Dermis microvascular lymphatic vessel endothelial cell (primary cell): ENCODE measurements around the gene D2HGDH. TPM values are rescaled to one million over a fixed set of nuclear protein-coding genes. Genes with fewer than 3 reads are reported as not detected.
"Not testable (repeated sequence)": the region's sequence is repeated elsewhere in the genome, so short reads cannot be mapped to it uniquely, and the experiment has no call there.

ENCODE experiments used
- DNase-seq, 2 donors: peaks; one replicate each; pipeline versions ENCODE4 v3.0.0 to v3.0.0-alpha.2; 2010; ENCODE audit warnings: low read depth in 2 of 2
- total RNA-seq: library from RNA; depleted of rRNA; stranded (reverse); fragments of >200 nt; gene quantifications from 2 replicates; pipeline ENCODE4 v1.2.1, GENCODE V29; 2014

The D2HGDH gene
- total RNA-seq, 1 donor from 2014 or later: 10.9 TPM

DNA sequence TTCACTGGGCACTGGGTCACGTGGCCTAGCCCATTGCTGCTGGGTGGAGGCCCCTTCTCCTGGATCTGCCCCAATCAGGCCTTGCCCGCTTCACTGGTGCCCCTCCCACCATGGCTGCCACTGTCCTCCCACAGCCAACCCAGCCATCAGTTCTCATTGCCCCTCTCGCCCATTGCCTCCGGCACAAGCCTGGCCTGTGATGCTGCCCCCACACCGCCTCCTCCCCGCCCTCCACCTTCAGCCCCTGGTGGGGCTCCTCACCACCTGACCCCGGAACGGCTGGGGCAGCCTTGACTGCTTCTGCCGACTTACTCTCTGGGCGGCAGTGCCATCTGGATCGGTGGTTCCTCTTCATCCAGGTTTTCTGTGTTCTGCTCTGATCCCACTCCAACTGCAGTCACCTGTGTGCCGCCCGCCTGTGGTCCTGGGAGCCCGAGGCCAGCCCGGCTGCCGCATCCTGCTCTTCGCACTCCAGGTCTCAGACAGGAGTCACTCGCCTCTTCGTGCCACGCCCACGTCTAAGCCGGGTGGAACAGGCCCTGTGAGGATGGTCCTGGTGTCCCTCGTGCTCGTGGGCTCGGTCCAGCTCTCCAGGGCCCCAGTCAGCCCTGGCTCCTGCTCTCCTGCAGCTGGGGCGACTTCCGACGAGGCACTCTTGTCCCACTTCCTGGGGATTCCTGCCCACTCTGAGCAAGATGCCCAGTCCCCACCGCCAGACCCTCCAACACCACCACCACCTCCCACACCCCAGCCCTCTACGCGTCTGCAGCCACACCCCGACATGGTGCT is 14.2 kb downstream of the D2HGDH start:
- no peak for DNase-seq

DNA sequence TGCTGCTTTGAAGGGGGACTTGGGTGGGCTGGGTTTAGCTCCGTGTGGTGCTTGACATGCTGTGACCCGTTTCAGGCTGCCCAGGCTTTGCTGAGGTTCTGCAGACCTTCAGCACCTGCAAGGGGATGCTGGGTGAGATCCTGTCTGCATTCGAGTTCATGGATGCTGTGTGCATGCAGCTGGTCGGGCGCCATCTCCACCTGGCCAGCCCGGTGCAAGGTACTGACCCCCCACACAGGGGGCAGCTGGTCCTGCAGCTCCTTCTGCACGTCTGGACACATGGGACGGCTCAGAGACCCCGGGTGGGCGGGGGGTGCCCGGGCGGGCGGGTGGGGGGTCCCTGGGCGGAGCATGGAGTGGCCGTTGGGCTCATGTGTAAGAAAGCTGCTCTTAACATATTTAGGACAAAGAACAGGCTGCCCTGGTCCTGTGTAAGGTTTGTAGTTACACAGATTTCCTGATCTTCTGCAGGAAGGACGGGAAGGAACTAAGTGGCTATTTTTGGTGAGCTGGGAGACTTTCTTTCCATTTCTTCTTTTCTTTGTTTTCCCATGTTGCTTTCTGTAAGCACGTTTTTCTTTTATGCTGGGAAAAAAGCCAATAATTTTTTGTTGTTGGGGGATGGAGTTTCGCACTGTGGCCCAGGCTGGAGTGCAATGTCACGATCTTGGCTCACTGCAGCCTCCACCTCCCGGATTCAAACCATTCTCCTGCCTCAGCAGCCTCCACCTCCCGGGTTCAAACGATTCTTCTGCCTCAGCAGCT is 15.8 kb downstream of the D2HGDH start:
- DNase-seq: peak; percentile 35 to 59

DNA sequence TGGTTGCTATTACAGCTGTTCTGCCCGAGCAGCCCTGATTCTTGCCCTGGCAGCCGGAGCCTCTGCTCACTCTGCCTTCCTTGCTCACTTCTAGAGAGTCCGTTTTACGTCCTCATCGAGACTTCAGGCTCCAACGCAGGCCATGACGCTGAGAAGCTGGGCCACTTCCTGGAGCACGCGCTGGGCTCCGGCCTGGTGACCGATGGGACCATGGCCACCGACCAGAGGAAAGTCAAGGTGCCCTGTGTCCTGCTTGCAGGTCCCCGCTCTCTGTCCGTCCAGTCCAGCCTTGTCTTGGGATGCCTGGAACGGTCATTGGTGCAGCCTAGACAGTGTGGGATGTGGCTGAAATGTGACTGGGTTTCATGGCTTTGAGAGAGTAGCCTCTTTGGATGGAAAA is 16.7 kb downstream of the D2HGDH start:
- no peak for DNase-seq

DNA sequence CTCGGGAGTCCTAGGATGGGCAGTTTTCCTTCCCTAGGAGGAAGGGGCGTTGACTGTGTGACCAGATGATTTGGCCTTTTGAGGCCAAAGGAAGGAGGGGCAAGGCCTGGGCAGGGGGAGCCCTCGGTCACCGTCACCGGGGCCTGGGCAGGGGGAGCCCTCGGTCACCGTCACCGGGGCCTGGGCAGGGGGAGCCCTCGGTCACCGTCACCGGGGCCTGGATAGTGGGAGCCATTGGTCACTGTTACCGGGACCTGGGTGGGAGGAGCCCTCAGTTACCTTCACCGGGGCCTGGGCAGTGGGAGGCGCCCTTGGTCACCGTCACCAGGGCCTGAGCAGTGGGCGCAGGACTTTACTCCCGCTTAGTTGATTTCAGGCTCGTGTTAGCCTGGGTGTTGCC is 17.3 kb downstream of the D2HGDH start:
- DNase-seq: no peak

DNA sequence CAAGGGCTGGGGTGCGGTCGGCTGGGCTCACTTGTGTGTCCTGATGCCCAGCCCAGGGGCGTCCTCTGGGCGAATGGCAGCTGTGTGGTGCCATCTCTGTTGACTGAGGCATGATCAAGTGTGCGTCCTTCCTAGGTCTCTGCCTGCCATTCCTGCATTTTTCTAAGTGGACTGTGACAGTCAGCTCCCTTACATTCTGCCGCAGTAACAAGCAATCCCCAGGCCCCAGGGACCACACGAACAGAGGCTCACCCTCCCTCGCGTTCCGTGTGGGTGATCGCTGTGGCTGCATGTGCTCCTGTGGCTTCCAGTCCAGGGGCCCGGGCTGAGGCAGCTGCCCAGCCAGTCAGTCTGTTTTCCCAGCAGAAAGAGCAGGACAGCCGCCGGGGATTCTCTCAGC is 17.8 kb downstream of the D2HGDH start:
- no peak for DNase-seq

DNA sequence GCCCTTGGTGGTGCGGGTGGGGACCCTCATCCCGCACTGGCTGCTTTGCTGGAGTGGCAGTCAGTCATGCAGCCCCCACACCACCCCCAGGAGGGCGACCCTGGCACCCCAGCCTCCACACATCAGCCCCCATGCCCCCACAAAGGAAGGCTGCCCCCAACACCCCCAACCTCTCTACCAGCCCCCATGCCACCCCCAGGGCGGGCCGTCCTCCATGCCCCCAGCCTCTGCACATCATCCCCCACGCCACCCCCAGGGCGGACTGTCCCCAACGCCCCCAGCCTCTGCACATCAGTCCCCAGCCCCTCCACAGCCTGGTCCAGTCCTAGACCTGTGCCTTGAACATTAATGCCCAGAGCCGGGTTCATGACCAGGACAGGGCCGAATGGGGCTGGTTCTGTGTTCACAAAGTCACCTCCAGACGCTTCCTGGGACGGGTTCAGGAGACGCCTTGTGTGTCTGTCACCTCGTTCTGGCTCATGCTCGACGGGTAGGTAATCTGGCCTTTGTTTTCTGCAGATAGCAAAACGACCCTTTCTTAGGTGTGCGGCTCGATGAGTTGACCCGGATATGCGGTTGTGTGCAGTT is 18.4 kb downstream of the D2HGDH start:
- DNase-seq: no peak

DNA sequence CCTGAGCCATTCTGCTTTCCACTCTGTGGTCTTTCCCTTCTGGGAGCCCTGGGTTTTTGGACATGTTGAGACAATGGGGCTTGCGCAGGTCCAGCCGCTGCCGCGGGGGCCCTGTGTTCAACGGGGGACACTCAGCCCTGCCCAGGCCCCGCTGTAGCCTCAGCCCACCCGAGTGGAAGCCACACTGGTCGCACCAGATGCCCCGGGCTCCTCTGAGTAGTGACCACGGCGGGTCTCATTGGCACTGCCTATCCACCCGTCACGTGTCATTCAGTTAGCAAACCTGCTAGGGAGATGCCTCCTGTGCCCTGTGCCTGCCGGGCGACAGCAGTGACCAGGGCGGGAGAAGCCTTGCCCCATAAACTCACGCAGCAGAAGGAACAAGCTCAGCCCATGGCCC is 19.1 kb downstream of the D2HGDH start:
- DNase-seq: no peak

DNA sequence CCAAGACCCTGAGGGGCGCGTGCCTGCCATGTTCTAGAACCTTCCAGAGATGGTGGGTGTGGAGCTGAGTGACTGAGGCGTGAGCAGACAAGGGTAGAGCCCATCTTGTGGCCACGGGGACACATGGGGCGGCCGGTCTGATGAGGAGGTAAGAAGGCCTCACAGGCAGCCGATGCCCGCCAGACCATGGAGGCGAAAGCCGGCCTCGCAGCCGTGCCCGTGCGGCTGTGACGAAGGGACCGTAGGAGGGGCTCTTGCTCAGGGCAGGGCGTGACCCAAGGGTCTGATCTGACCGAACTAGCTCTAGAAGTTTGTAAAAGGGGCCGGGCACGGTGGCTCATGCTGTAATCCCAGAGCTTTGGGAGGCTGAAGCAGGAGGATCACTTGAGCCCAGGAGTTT is 19.6 kb downstream of the D2HGDH start:
- no peak for DNase-seq

DNA sequence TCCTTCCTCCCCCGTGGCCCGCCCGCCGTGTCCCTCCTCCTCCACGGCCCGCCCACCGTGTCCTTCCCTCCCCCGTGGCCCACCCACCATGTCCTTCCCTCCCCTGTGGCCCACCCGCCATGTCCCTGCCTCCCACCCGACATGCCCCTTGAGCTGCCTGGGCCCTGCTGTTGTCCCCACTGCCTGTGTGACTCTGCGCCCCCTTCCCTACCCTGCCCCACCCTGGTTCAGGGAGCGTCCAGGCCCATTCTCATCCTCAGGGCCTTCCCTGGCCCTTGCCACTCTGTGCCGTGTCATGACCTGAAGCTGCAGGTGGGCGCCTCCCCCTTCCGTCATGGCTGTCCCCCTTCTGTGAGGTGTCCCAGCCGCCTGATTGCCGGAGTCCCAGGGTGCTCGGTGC is 20.7 kb downstream of the D2HGDH start:
- no peak for DNase-seq

DNA sequence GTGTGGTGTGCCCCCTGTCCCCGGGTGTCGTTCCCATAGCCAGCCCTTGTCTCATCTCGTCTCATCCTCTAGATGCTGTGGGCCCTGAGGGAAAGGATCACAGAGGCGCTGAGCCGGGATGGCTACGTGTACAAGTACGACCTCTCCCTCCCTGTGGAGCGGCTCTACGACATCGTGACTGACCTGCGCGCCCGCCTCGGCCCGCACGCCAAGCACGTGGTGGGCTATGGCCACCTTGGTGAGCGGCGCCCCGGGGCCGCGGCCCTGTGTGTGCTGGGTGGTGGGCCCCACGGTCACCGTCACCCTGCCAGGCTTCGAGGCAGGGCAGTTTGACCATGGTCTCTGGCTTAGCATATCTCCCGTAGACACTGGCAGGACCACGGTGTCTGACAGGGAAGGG is 21.3 kb downstream of the D2HGDH start:
- no peak for DNase-seq

DNA sequence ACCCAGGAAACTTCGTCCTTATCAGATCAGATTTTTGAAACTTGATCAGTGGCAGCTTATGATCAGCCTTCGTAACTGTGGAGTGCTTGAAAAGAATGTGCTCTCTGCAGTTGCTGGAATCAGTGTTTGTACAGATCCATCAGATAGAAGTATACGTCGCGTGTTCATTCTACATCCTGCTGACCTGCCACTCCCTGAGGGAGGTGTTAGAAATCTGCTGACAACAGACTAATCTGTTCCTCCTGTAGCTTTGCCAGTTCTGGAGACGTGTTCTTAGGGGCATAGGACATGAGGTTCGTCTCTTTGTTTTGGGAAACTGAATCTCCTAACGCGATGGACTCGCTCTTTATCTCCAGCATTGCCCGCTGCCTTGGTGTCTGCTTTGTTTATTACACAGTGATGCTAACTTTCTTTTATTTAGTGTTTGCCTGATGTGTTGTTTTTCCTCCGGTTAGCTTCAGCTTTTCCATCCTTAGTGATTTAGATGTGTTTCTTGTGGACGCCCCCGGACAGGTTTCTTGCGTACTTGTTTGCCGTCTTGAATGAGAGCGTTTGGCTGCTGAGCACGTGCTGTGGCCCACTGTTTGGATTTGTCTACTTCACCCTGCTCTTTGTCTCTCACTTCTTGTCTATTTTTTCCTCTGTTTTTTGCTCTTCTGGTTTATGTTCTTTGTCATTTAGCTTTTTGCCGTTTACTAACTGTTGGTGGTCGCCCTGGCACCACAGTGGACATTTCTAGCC is 24.8 kb downstream of the D2HGDH start:
- DNase-seq: no peak

DNA sequence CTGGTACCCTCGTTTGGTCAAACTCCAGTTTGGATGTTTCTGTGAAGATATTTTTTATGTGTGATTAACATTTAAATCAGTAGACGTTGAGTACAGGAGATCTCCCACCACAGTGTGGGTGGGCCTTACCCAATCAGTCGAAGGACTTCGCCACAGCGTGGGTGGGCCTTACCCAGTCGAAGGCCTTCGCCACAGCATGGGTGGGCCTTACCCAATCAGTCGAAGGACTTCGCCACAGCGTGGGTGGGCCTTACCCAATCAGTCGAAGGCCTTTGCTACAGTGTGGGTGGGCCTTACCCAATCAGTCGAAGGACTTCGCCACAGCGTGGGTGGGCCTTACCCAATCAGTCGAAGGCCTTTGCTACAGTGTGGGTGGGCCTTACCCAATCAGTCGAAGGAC is 25.5 kb downstream of the D2HGDH start:
- DNase-seq: not testable (repeated sequence)

DNA sequence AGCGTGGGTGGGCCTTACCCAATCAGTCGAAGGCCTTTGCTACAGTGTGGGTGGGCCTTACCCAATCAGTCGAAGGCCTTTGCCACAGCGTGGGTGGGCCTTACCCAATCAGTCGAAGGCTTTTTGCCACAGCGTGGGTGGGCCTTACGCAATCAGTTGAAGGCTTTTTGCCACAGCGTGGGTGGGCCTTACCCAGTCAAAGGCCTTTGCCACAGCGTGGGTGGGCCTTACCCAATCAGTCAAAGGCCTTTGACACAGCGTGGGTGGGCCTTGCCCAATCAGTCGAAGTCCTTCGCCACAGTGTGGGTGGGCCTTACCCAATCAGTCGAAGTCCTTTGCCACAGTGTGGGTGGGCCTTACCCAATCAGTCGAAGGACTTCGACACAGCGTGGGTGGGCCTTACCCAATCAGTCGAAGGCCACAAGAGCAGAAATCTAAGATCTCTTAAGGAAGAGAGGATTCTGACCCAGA is 25.9 kb downstream of the D2HGDH start:
- DNase-seq: no peak

DNA sequence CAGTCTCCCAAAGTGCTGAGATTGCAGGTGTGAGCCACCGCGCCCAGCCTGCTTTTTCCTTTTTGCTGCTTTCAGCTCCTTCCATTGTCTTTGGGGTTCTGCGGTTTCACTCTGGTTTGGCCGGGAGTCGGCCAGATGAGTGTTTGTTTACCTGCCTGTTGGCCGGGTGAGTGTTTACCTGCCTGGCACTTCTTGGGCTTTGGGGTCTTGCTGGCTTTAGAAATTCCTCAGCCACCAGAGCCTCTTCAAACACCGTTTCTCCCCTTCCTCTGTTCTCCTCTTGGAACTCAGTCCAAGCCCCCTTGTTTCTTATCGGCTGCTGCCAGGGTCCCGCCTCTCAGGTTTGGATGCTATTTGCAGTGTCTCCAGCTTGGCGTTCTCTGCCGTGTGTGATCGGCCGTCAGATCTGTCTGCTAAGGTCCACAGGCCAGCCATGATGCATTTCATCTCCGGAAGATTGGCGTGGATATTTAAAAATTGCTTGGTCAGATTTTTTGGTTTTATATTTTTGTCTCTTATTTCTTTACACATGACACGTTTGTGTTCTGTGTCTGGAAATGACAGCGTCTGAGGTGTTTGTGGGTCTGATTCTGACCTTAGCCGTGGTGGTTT is 28.0 kb downstream of the D2HGDH start:
- no peak for DNase-seq

DNA sequence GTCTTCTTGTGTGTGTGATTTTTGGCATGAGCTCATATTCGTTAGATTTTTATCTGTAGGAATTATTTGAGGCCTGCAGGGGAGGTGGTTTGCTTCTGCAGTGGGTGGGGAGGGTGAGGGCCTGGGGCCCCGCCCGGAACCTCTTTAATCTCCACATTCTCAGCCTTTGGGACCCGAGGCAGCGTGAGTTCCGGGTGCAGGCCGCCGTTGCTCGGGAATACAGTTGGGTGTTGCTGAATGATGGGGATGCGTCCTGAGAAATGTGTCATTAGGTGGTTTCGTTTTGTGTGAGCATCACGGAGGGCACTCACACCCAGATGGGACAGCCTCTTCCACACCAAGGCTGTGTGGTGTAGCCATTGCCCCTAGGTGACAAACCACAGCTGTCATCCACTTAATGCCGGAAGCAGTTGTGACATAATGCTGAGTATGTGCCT is 28.5 kb downstream of the D2HGDH start:
- DNase-seq: no peak

DNA sequence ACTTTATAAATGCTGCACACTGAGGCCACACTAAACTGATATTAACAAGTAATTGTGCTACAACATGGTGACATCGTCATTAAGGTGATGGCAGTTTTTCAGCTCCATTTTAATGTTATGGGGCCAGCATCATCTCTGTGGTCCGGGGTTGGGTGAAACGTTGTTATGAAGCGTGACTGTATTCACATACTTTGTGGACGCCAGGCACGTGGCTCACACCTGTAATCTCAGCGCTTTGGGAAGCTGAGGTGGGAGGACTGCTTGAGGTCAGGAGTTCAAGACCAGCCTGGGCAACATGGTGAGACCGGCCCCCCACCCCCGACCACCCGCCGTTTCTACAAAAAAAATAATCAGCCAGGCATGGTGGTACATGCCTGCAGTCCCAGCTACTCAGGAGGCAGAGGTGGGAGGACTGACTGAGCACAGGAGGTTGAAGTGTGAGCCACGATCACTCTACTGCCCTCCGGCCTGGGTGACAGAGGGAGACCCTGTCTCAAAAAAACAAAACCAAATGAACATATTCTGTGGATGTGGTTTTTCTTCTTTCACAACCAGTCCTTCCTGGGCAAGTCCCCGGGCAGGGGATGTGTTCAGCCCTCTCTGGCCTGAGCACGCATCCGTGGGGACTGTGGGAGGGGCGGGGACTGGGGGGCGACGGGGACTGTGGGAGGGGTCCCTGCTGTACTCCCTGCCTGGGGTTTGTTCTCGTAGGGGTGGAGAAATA is 29.3 kb downstream of the D2HGDH start:
- no peak for DNase-seq

DNA sequence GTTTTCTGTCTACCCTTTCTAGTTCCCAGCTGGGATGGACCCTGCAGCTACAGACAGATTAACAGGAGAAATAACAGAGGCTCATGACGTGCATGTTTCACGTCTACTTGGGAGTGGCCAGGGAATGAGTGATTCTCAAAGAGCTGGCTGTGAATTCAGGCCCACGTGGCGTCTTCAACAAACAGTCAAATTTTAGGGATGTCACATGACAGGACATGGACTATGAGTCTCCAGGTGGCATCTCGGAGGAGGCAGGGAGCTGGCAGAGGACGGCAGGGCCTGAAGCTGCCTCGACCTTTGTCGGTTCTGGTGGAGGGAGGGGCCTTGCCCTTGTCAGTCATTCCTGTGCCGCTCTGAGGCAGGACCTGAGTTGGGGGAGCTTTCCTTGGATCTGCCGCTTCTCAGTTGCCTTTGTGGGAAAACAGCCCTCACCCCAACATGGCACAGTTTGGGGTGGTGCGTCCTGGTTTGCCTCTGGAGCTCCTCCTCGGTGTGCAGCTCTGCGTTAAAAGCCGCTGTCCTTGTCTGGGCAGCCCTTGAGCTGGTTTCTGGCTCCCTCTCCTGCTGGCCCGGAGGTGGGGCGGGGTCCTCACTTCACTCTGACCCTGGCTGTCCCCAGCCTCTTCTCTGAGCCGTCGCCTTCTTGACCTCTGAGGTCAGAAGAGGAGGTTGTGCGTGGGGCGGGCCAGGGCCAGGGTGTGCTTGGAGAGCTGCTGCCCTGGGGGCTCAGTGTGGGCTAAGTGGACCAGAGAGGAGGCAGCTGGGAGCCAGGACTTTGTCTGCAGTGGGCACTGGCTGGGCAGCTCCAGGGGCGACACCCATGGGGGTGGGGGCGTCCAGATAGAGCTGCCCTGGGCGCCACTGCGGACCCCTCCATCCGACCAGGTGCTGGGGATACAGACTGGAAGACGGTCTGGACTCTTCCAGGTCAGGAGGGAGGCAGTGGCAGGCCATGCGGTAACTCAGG is 30.1 kb downstream of the D2HGDH start:
- DNase-seq: no peak

DNA sequence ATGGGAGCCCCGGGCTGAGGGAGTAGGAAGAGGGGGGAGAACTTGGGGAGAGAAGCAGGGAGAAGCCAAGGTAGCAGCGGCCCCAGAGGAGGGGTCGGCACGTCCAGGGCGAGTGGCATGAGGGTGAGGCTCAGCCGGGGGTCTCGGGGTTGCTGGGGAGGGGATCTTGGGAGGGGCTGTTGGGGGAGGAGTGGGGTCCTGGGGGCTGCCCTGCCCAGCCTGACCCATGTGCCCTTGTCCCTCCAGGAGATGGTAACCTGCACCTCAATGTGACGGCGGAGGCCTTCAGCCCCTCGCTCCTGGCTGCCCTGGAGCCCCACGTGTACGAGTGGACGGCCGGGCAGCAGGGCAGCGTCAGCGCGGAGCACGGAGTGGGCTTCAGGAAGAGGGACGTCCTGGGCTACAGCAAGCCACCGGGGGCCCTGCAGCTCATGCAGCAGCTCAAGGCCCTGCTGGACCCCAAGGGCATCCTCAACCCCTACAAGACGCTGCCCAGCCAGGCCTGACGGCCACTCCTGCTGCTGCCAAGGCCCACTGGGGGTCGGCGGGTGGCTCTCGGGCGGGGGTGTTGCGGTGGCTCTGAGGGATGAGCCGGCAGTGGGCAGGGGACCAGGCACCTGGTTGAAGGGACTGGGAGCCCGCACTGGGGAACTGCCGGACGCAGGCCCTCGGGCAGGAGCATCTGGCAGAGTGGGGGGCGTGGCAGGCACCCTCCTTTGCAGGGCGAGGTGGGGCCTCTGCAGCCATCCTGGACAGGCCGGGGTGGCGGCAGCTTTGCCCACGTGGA is 33.2 kb downstream of the D2HGDH start:
- no peak for DNase-seq

DNA sequence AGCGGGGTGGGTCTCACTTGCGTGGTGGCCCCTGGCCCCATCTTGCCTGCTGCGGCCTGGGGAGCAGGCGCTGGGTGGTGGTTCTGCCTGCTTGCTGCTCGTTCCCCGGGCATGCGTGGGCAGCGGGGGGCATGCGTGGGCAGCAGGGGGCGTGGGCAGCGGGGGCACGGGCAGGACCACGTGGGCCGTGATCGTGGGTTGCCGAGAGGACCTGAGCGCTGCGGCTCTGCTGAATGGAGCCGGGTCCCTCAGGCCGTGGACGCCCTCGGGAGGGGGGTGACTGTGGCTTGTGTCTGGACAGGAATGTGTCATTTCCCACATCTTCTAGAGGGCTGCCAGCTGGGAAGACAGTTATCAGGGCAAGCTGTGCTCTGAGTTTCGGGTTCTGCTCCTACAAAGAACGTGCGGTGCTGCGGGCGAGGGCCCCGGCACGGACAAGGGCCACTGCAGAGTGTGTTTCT is 33.9 kb downstream of the D2HGDH start:
- no peak for DNase-seq
